Calu3 (cell line): ENCODE results near the gene GABARAPL2. TPM values are rescaled to one million over a fixed set of nuclear protein-coding genes. Genes with fewer than 3 reads are reported as not detected.

Experiments
- BruUV-seq: library from RNA; stranded (reverse); fragments of 400-500 nt; replicated peaks from 2 replicates; lab custom pipeline; 2021; lab: Mats Ljungman, UMichigan
- CTCF ChIA-PET: fragments of 300-600 bp; sonication (Branson Sonifier 250); formaldehyde crosslinking; loops from one replicate; lab custom pipeline; 2022; ENCODE audit warnings: antibody characterized with exemption; lab: Charles Lee
- DNase-seq: peaks from one replicate; pipeline ENCODE4 v3.0.0; 2022
- H3K27ac Mint-ChIP-seq: one replicate; pipeline ENCODE4 v1.8.0; 2022; ENCODE audit warnings: mixed read lengths; ENCODE audit not compliant: unreplicated experiment
- H3K27me3 Mint-ChIP-seq: one replicate; pipeline ENCODE4 v1.8.0; 2022; ENCODE audit warnings: mixed read lengths; ENCODE audit not compliant: unreplicated experiment
- H3K36me3 Mint-ChIP-seq: one replicate; pipeline ENCODE4 v1.8.0; 2022; ENCODE audit warnings: mild to moderate bottlenecking, moderate library complexity, mixed read lengths; ENCODE audit not compliant: insufficient read depth, unreplicated experiment
- H3K4me1 Mint-ChIP-seq: one replicate; pipeline ENCODE4 v1.8.0; 2022; ENCODE audit warnings: mild to moderate bottlenecking, low read depth, mixed read lengths; ENCODE audit not compliant: unreplicated experiment
- H3K4me3 Mint-ChIP-seq: one replicate; pipeline ENCODE4 v1.8.0; 2022; ENCODE audit warnings: mild to moderate bottlenecking, low read depth, moderate library complexity, mixed read lengths; ENCODE audit not compliant: unreplicated experiment
- H3K9me3 Mint-ChIP-seq: one replicate; pipeline ENCODE4 v1.8.0; 2022; ENCODE audit warnings: low read depth, mixed read lengths; ENCODE audit not compliant: unreplicated experiment
- intact Hi-C: fragments of 100-400 bp; cut with micrococcal nuclease; formaldehyde crosslinking; loops from one replicate; pipeline ENCODE4 v1.10.0; 2022; ENCODE audit not compliant: unreplicated experiment
- total RNA-seq: library from RNA; stranded (reverse); gene quantifications from 2 replicates; pipeline ENCODE4 v1.2.3, GENCODE V29; 2022
- TF ChIP-seq, protein P1 (sequence below): fragments of 200-600 bp; IDR thresholded peaks from one replicate; pipeline ENCODE4 v1.8.0; 2022; ENCODE audit warnings: antibody characterized with exemption; ENCODE audit not compliant: unreplicated experiment

Gene GABARAPL2
- total RNA-seq, 1 experiment from 2014 or later, result 112 TPM

DNA sequence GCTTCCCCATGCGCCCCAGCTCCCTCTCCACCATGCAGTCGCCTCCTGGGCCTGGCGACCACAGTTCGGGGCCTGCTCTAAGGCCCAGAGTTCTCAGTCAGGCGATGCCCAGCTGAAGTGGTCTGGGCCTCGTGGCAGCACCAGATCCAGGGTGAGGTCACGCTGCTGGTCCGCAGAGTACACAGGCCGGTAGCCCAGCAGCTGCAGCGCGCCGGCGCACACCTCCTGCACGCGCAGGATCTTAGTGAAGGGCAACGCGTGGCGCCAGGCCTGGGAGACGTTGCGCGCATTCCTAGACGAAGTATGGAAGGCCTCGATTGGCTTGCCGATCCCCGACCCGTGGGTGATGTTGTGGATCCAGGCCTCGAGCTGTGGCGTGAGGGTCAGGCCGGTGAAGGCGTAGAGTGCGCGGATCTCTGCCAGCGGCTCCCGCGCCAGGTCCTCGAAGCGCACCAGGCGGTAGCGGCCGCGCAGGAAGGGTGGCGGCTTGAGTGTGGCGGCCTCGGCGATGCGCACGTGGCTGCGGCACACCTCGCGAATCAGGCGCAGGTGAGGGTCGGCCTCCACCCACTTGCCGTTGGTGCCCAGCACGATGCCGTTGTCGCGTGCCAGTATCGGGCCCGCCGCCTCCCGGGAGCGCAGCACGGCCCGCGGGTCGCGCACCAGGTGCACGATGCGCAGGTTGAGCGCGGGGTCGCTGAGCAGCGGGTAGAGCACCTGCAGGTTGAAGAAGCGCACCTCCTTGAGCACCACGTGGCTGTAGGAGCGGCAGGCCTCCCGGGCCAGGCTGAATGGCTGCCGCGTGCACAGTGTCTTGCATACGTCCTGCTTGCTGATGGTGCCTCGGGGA lies 36.9 kb upstream of the GABARAPL2 start:
- no TSS peak for BruUV-seq
- no peak for DNase-seq
- no peak overlapping the region for H3K4me3 Mint-ChIP-seq
- TF ChIP-seq, protein P1, sequence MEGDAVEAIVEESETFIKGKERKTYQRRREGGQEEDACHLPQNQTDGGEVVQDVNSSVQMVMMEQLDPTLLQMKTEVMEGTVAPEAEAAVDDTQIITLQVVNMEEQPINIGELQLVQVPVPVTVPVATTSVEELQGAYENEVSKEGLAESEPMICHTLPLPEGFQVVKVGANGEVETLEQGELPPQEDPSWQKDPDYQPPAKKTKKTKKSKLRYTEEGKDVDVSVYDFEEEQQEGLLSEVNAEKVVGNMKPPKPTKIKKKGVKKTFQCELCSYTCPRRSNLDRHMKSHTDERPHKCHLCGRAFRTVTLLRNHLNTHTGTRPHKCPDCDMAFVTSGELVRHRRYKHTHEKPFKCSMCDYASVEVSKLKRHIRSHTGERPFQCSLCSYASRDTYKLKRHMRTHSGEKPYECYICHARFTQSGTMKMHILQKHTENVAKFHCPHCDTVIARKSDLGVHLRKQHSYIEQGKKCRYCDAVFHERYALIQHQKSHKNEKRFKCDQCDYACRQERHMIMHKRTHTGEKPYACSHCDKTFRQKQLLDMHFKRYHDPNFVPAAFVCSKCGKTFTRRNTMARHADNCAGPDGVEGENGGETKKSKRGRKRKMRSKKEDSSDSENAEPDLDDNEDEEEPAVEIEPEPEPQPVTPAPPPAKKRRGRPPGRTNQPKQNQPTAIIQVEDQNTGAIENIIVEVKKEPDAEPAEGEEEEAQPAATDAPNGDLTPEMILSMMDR, result no peak
- H3K4me1 Mint-ChIP-seq, result no peaks in the 10 kb centered on the region
- intact Hi-C loops, result no loop called here
- no peaks in the 10 kb centered on the region for H3K9me3 Mint-ChIP-seq
- peaks cover 5% of the 10 kb centered on the region for H3K36me3 Mint-ChIP-seq
- no peaks in the 10 kb centered on the region for H3K27me3 Mint-ChIP-seq
- CTCF ChIA-PET, result no interaction called here
- H3K27ac Mint-ChIP-seq, result no peak overlapping the region

DNA sequence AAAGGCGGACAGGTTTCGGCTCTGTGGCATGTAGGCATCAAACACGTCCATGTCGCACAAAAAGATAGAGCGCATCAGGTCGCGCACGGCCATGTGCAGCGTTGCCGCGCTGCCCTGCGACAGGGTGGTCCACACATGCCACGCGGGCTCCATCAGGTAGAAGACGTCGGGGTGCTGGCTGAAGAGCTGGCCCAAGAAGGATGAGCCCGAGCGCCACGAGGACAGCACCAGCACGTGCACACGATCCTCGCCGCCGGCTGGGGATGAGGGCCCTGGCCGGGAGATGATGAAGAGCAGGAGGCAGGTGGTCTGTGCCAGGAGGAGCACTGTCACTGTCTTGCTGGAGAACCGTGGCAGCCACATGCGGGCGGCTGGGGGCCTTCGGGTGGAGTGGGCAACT lies 36.2 kb upstream of the GABARAPL2 start:
- H3K9me3 Mint-ChIP-seq, result no peaks in the 10 kb centered on the region
- BruUV-seq, result no TSS peak
- no peaks in the 10 kb centered on the region for H3K27me3 Mint-ChIP-seq
- intact Hi-C loops, result no loop called here
- CTCF ChIA-PET, result no interaction called here
- H3K4me1 Mint-ChIP-seq, result no peaks in the 10 kb centered on the region
- H3K27ac Mint-ChIP-seq, result no peak overlapping the region
- TF ChIP-seq, protein P1, result no peak
- DNase-seq, result no peak
- H3K36me3 Mint-ChIP-seq, result peaks cover 5% of the 10 kb centered on the region
- no peak overlapping the region for H3K4me3 Mint-ChIP-seq

DNA sequence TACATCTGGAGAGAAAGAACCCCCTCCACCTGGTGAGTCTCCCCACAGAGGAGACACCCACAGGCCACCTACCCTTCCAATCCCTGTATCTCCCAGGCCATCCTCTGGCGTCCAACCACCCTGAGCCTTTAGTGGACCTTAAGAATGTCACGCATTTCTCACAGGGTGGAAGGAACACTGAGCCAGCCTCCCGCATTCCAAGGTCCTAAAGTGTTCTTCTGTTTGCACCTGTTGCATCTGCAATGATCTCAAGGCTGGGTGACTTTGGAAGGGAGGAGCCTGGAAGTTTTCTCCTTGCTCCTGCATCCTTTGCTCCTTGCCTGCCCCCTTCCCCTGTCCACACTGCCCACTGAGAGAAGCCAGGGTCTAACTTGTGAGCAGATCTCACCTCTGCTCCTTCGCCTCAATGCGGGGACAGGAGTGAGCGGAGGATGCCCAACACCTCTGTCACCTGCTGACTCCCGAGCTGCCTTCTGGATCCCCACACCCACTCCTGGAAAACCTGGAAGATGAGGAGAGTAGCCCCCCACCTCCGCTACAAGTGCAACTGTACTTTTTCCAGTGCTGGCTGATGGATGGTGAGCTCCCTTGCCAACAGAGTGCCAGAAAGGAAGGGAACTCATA lies 33.9 kb upstream of the GABARAPL2 start:
- intact Hi-C loops, result no loop called here
- no peaks in the 10 kb centered on the region for H3K4me1 Mint-ChIP-seq
- TF ChIP-seq, protein P1, result no peak
- peaks cover 5% of the 10 kb centered on the region for H3K36me3 Mint-ChIP-seq
- no peak for DNase-seq
- BruUV-seq, result no TSS peak
- no peaks in the 10 kb centered on the region for H3K9me3 Mint-ChIP-seq
- CTCF ChIA-PET, result no interaction called here
- H3K4me3 Mint-ChIP-seq, result no peak overlapping the region
- H3K27me3 Mint-ChIP-seq, result no peaks in the 10 kb centered on the region
- no peak overlapping the region for H3K27ac Mint-ChIP-seq

DNA sequence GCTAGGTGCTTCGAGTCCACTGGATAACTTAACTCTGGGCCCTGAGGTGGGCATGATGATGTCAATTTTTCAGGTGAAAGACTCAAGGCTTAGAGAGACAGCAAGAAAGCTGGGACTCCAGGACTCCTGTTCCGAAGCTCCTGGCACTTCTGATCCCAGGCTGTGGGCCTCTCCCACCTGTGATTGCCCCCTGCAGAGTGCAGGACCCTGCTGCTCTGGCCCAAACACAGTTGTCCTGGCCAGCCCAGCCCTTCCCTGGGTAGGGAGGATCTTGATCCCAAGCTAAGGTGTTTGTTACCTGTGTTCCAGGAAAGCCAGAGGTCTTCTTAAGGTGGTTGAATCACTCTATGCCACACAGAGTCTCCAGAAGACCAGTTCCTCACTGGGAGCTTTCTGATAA lies 33.4 kb upstream of the GABARAPL2 start:
- intact Hi-C loops, result no loop called here
- H3K27ac Mint-ChIP-seq, result no peak overlapping the region
- CTCF ChIA-PET, result no interaction called here
- H3K4me1 Mint-ChIP-seq, result no peaks in the 10 kb centered on the region
- H3K36me3 Mint-ChIP-seq, result peaks cover 5% of the 10 kb centered on the region
- no TSS peak for BruUV-seq
- no peak for DNase-seq
- no peak overlapping the region for H3K4me3 Mint-ChIP-seq
- TF ChIP-seq, protein P1, result no peak
- H3K9me3 Mint-ChIP-seq, result no peaks in the 10 kb centered on the region
- no peaks in the 10 kb centered on the region for H3K27me3 Mint-ChIP-seq
